Natural killer cell (primary cell): ENCODE results near the gene TRIP4. TPM values are rescaled to one million over a fixed set of nuclear protein-coding genes. Genes with fewer than 3 reads are reported as not detected.
"Not testable (repeated sequence)": the region's sequence is repeated elsewhere in the genome, so short reads cannot be mapped to it uniquely, and the experiment has no call there.

Experiments
- ATAC-seq, 3 donors: fragments of 150-1000 bp in 2 of 3; fragments of 200-7000 bp in 1 of 3; cut with Tn5 transposase; 1 replicate in 1 of 3; 2 replicates in 2 of 3; pipeline ENCODE4 v1.10.0; 2021; ENCODE audit warnings: mild to moderate bottlenecking in 2 of 3, moderate library complexity in 2 of 3
- DNase-seq, 2 donors: peaks; one replicate each; pipeline versions ENCODE4 v3.0.0 to v3.0.0-alpha.2; 2013 to 2021; ENCODE audit warnings: mixed read lengths in 1 of 2
- H3K27ac ChIP-seq: one replicate; pipeline ENCODE4 v1.5.1; 2013; ENCODE audit warnings: mild to moderate bottlenecking, low read length
- H3K27me3 ChIP-seq: one replicate; pipeline ENCODE4 v1.6.1; 2013; ENCODE audit warnings: low read length; ENCODE audit not compliant: control insufficient read depth, insufficient read depth
- H3K36me3 ChIP-seq: one replicate; pipeline ENCODE4 v1.6.1; 2013; ENCODE audit warnings: low read length; ENCODE audit not compliant: control insufficient read depth, insufficient read depth
- H3K4me1 ChIP-seq: one replicate; pipeline ENCODE4 v1.6.1; 2013; ENCODE audit warnings: low read length; ENCODE audit not compliant: control insufficient read depth, insufficient read depth
- H3K4me3 ChIP-seq: one replicate; pipeline ENCODE4 v1.5.1; 2013; ENCODE audit warnings: low read length
- H3K9me3 ChIP-seq: one replicate; pipeline ENCODE4 v1.6.1; 2013; ENCODE audit warnings: low read length; ENCODE audit not compliant: control insufficient read depth, insufficient read depth
- H3K27ac Mint-ChIP-seq, 2 donors: one replicate each; pipeline ENCODE4 v1.8.0; 2022; ENCODE audit warnings: mild to moderate bottlenecking in 2 of 2, mixed read lengths in 2 of 2, moderate library complexity in 1 of 2
- H3K27me3 Mint-ChIP-seq, 2 donors: one replicate each; pipeline ENCODE4 v1.8.0; 2022; ENCODE audit warnings: low read depth in 2 of 2, mixed read lengths in 2 of 2
- H3K36me3 Mint-ChIP-seq: one replicate; pipeline ENCODE4 v1.8.0; 2022; ENCODE audit warnings: mixed read lengths
- H3K4me1 Mint-ChIP-seq, 2 donors: one replicate each; pipeline ENCODE4 v1.8.0; 2022; ENCODE audit warnings: mixed read lengths in 2 of 2
- H3K4me3 Mint-ChIP-seq: one replicate; pipeline ENCODE4 v1.8.0; 2022; ENCODE audit warnings: mild to moderate bottlenecking, moderate library complexity, mixed read lengths
- H3K9me3 Mint-ChIP-seq, 2 donors: one replicate each; pipeline ENCODE4 v1.8.0; 2022; ENCODE audit warnings: mixed read lengths in 2 of 2
- CTCF ChIP-seq: fragments of 200-600 bp; IDR thresholded peaks from one replicate; pipeline ENCODE4 v1.8.0; 2022; ENCODE audit warnings: antibody characterized with exemption
- WGBS: methylation state at CpG from one replicate; pipeline ENCODE4 v1.1.7; 2013; ENCODE audit warnings: missing lambda C conversion rate; ENCODE audit not compliant: insufficient coverage; 5-methylcytosine and 5-hydroxymethylcytosine counted together
- intact Hi-C: fragments of 100-400 bp; cut with micrococcal nuclease; formaldehyde crosslinking; loops from one replicate; pipeline ENCODE4 v1.14.2; 2022
- total RNA-seq, 4 donors: library from RNA; stranded (reverse); fragments of 120-200 nt in 1 of 4; gene quantifications; one replicate each; pipeline versions ENCODE4 v1.2.3 to v1.2.4, GENCODE V29; 2013 to 2022

Gene TRIP4
- total RNA-seq, 3 donors from 2014 or later (not counting 1 experiment from before 2014, with no cell fraction given): 32.9 to 37.1 (median 33.7) TPM

DNA sequence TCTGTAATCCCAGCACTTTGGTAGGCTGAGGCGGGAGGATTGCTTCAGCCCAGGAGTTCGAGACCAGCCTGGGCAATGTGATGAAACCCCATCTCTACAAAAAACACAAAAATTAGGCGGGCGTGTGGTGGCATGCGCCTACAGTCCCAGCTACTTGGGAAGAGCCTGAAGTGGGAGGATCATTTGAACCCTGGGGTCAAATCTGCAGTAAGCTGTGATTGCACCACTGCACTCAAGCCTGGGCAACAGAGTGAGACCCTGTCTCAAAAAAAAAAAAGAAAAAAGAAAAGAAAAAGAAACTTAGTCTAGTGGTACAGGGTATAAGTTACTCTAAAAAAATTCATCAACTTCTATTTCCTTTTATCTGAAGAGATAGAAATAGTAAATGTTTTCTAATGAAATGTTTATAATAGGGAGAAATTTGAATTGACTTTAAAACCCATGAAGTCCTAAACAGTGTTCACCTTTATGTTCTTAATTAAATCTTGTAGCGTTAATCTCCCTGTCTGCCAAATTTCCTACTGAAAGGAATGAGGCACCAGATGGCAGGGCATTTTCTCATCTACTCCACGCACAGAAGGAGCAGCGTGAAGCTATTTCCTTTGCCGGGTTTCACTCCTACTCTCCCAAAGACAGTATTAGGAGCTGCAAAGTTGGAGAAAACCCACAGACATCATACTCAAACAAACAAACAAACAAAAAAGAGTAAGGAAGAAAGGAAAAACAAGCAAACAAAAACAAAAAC lies 8.2 kb upstream of the TRIP4 start:
- H3K36me3 Mint-ChIP-seq: no peaks in the 10 kb centered on the region
- no peaks in the 10 kb centered on the region for H3K27me3 ChIP-seq
- H3K9me3 Mint-ChIP-seq: no peaks in the 10 kb centered on the region
- no peak for TF ChIP-seq CTCF
- no peaks in the 10 kb centered on the region for H3K36me3 ChIP-seq
- H3K27ac ChIP-seq: no peak overlapping the region
- no peaks in the 10 kb centered on the region for H3K27me3 Mint-ChIP-seq
- intact Hi-C loops: no loop called here
- peaks cover 9% of the 10 kb centered on the region for H3K4me1 ChIP-seq
- H3K9me3 ChIP-seq: no peaks in the 10 kb centered on the region
- 78% methylated on average over 8 of the region's 9 CpGs for whole genome bisulfite sequencing
- ATAC-seq: no peak
- no peak overlapping the region for H3K27ac Mint-ChIP-seq
- peaks cover 13 to 15% of the 10 kb centered on the region in 2 donors for H3K4me1 Mint-ChIP-seq
- peak overlapping the region; percentile 98 for H3K4me3 Mint-ChIP-seq
- no peak for DNase-seq
- no peak overlapping the region for H3K4me3 ChIP-seq

DNA sequence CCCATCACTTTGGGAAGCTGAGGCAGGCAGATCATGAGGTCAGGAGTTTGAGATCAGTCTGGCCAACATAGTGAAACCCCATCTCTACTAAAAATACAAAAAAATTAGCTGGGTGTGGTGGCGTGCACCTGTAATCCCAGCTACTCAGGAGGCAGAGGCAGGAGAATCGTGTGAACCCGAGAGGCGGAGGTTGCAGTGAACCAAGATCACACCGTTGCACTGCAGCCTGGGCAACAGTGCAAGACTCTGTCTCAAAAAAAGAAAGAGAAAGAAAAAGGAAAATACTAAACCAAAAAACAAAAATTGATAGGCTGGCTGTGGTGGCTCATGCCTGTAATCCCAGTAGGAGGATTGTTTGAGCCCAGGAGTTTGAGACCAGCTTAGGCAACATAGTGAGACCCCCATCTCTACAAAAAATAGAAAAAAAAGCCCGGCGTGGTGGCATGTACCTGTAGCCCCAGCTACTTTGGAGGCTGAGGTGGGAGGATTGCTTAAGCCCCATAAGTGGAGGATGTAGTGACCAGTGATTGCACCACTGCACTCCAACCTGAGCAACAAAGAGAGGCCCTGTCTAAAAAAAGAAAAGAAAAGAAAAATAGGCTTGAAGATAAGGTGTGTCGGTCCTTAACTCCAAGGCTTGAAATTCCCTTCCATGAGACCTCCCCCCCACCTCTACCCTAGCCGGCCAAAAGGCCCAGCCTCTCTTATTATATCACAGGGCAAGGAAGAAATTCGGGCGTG lies 7.3 kb upstream of the TRIP4 start:
- not testable (repeated sequence) for H3K36me3 ChIP-seq, H3K36me3 Mint-ChIP-seq, H3K9me3 Mint-ChIP-seq, ATAC-seq, H3K27me3 ChIP-seq, H3K4me1 ChIP-seq, H3K9me3 ChIP-seq, H3K27ac ChIP-seq, H3K27me3 Mint-ChIP-seq, DNase-seq
- intact Hi-C loops: loop anchor here (10.0 kb wide), 1 partner anchor 85 kb away; the partner anchor contains the start of gene ZNF609
- Mint-ChIP-seq H3K4me1 (peaks cover 13 to 15% of the 10 kb centered on the region in 2 donors), H3K27ac (peak overlapping the region in 1 of 2 donors; percentile 89), H3K4me3 (peak overlapping the region; percentile 98)
- peak overlapping the region; percentile 72 for H3K4me3 ChIP-seq
- 64% methylated on average over 10 of the region's 11 CpGs for WGBS

GRCh38 chr15:64381000-64381751 lies 6.5 kb upstream of the TRIP4 start, which contains the start of gene PCLAF:
TSS of gene PCLAF (minus strand) at chr15:64381441. CDS start at chr15:64381371, 70 bp downstream.
- no peaks in the 10 kb centered on the region for H3K36me3 Mint-ChIP-seq
- no peaks in the 10 kb centered on the region for H3K9me3 Mint-ChIP-seq
- no peaks in the 10 kb centered on the region for H3K9me3 ChIP-seq
- H3K27ac ChIP-seq: no peak within 1 kb of the TSS
- peak; percentile 85 to 94 for DNase-seq
- no peak for TF ChIP-seq CTCF
- peak within 1 kb of the TSS; percentile 76 to 89 for H3K27ac Mint-ChIP-seq
- no peaks in the 10 kb centered on the region for H3K27me3 Mint-ChIP-seq
- peak; percentile 99 to 100 (median 100) for ATAC-seq
- peak within 1 kb of the TSS; percentile 98 for H3K4me3 Mint-ChIP-seq
- H3K4me3 ChIP-seq: peak within 1 kb of the TSS; percentile 72
- 1% methylated on average over 38 of the region's 38 CpGs for WGBS
- H3K36me3 ChIP-seq: no peaks in the 10 kb centered on the region
- intact Hi-C loops: loop anchor here (10.0 kb wide), 1 partner anchor 84 kb away; the partner anchor contains the start of gene ZNF609
- peaks cover 13 to 15% of the 10 kb centered on the region in 2 donors for H3K4me1 Mint-ChIP-seq
- peaks cover 9% of the 10 kb centered on the region for H3K4me1 ChIP-seq
- H3K27me3 ChIP-seq: no peaks in the 10 kb centered on the region
